Osteocyte (in vitro differentiated cells): ENCODE data around the gene RNF212B. TPM values are rescaled to one million over a fixed set of nuclear protein-coding genes. Genes with fewer than 3 reads are reported as not detected.
"Not testable (repeated sequence)": the region's sequence is repeated elsewhere in the genome, so short reads cannot be mapped to it uniquely, and the experiment has no call there.

ENCODE experiments used
- DNase-seq: peaks from one replicate; pipeline ENCODE4 v3.0.0; 2021; ENCODE audit warnings: mixed read lengths; ENCODE audit not compliant: unreplicated experiment; ENCODE audit errors: extremely low spot score
- H3K27ac Mint-ChIP-seq: one replicate; pipeline ENCODE4 v1.8.0; 2021; ENCODE audit warnings: mild to moderate bottlenecking, mixed read lengths; ENCODE audit not compliant: unreplicated experiment
- H3K27me3 Mint-ChIP-seq: one replicate; pipeline ENCODE4 v1.8.0; 2021; ENCODE audit warnings: mixed read lengths; ENCODE audit not compliant: unreplicated experiment
- H3K36me3 Mint-ChIP-seq: one replicate; pipeline ENCODE4 v1.8.0; 2021; ENCODE audit warnings: mixed read lengths; ENCODE audit not compliant: unreplicated experiment
- H3K4me1 Mint-ChIP-seq: one replicate; pipeline ENCODE4 v1.8.0; 2021; ENCODE audit warnings: mixed read lengths; ENCODE audit not compliant: unreplicated experiment
- H3K4me3 Mint-ChIP-seq: one replicate; pipeline ENCODE4 v1.8.0; 2021; ENCODE audit warnings: mild to moderate bottlenecking, moderate library complexity, mixed read lengths; ENCODE audit not compliant: unreplicated experiment
- H3K9me3 Mint-ChIP-seq: one replicate; pipeline ENCODE4 v1.8.0; 2021; ENCODE audit warnings: mixed read lengths; ENCODE audit not compliant: unreplicated experiment
- CTCF ChIP-seq: fragments of 200-600 bp; sonication (generic); IDR thresholded peaks from 2 replicates; pipeline ENCODE4 v1.5.0; 2021; ENCODE audit warnings: antibody characterized with exemption, mild to moderate bottlenecking, moderate library complexity
- total RNA-seq: library from RNA; stranded (reverse); gene quantifications from 2 replicates; pipeline ENCODE4 v1.2.1, GENCODE V29; 2021

Gene RNF212B
- total RNA-seq, 1 donor from 2014 or later: not detected

DNA sequence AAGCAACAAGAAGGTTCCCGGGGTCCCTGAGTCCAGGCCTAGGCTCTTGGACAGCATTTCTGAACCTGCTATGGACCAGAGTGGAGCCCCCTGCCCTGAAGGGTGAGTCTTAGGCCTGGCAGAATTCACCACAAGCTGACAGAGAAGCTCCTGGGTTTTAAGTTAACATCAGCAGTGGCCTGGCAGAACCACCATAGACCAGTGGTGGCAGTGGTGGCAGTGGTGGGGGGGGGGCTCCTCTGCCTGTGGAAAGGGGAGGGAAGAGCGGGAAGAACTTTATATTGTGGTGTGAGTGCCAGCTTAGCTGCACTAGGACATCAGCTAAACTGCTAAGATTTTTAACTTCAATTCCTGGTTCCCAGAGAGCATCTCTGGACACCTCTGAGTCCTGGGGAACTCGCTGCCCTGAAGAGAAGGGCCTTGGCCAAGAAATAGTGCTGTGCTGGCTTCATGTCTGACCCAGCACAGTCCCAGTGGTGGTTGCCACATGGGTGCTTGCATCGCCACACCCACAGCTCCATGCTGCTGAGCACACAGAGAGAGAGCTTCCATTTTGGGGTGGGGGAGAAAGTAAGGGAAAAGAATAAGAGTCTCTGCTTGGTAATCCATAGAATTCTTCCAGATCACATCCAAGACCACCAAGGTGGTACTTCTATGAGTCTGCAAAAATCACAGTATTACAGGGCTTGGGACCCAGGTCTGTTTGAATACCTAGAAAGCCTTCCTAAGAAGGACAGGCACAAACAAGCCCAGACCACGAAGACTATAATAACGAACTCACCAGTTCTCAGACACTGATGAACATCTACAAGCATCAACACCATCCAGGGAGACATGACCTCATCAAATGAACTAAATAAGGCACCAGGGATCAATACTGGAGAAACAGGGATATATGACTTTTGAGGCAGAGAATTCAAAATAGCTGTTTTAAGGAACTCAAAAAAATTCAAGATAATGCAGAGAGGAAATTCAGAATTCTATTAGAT is 20.4 kb upstream of the RNF212B start:
- Mint-ChIP-seq H3K4me3 (no peak overlapping the region), H3K4me1 (no peaks in the 10 kb centered on the region), H3K36me3 (no peaks in the 10 kb centered on the region), H3K9me3 (peaks cover 6% of the 10 kb centered on the region), H3K27ac (no peak overlapping the region), H3K27me3 (peaks cover 31% of the 10 kb centered on the region)
- no peak for DNase-seq
- no peak for TF ChIP-seq CTCF

DNA sequence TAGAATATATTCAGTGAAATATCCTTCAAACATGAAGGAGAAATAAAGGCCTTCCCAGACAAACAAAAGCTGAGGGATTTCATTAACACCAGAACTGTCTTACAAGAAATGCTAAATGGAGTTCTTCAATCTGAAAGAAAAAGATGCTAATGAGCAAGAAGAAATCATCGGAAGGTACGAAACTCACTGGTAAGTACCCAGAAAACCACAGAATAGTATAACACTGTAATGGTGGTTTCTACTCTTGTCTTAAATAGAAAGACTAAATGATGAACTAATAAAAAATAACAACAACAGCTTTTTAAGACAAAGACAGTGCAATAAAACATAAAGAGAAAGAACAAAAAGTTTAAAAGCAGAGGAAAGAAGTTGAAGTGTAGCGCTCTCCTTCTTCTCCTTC is 18.7 kb upstream of the RNF212B start:
- H3K36me3 Mint-ChIP-seq: no peaks in the 10 kb centered on the region
- no peak for TF ChIP-seq CTCF
- H3K4me1 Mint-ChIP-seq: no peaks in the 10 kb centered on the region
- peaks cover 10% of the 10 kb centered on the region for H3K9me3 Mint-ChIP-seq
- no peak overlapping the region for H3K27ac Mint-ChIP-seq
- DNase-seq: no peak
- H3K4me3 Mint-ChIP-seq: no peak overlapping the region
- peaks cover 45% of the 10 kb centered on the region for H3K27me3 Mint-ChIP-seq

DNA sequence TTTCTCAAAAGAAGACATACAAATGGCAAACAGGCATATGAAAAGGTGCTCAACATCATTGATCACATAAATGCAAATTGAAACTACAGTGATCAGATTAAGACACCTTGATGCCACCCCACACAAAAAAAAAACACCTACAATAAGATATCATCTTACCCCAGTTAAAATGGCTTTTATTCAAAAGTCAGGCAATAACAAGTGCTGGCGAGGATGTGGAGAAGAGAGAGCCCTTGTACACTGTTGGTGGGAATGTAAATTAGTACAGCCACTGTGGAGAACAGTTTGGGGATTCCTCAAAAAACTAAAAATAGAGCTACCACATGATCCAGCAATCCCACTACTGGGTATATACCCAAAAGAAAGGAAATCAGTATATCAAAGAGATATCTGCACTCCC is 12.8 kb upstream of the RNF212B start:
- not testable (repeated sequence) for H3K4me3 Mint-ChIP-seq, DNase-seq, H3K4me1 Mint-ChIP-seq, H3K36me3 Mint-ChIP-seq, H3K27ac Mint-ChIP-seq
- peaks cover 47% of the 10 kb centered on the region for H3K27me3 Mint-ChIP-seq
- H3K9me3 Mint-ChIP-seq: peaks cover 16% of the 10 kb centered on the region

DNA sequence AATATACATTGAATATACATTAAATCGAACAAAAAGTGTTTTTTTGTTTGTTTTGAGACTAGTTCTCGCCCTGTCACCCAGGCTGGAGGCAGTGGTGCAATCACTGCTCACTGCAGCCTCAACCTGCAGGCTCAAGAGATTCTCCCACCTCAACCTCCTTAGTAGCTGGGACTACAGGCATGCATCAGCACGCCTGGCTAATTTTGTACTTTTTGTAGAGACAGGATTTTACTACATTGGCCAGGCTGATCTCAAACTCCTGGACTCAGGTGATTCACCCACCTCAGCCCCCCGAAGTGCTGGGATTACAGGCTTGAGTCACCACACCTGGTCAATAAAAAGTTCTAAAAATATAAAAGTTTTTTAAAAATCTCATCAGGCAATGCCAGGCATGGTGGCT is 10.2 kb upstream of the RNF212B start:
- H3K4me1 Mint-ChIP-seq: no peaks in the 10 kb centered on the region

GRCh38 chr14:23228812-23229211 is 8.9 kb upstream of the RNF212B start:
- DNase-seq: no peak
- H3K36me3 Mint-ChIP-seq: no peaks in the 10 kb centered on the region
- H3K9me3 Mint-ChIP-seq: peaks cover 15% of the 10 kb centered on the region
- TF ChIP-seq CTCF: no peak
- no peaks in the 10 kb centered on the region for H3K4me1 Mint-ChIP-seq
- H3K4me3 Mint-ChIP-seq: no peak overlapping the region
- peaks cover 25% of the 10 kb centered on the region for H3K27me3 Mint-ChIP-seq
- H3K27ac Mint-ChIP-seq: no peak overlapping the region

More for the DNA sequence above, 10.2 kb upstream of the RNF212B start:
- Mint-ChIP-seq H3K36me3 (no peaks in the 10 kb centered on the region), H3K9me3 (peaks cover 16% of the 10 kb centered on the region), H3K27ac (no peak overlapping the region), H3K27me3 (peaks cover 30% of the 10 kb centered on the region), H3K4me3 (no peak overlapping the region)
- DNase-seq: no peak
- no peak for TF ChIP-seq CTCF

DNA sequence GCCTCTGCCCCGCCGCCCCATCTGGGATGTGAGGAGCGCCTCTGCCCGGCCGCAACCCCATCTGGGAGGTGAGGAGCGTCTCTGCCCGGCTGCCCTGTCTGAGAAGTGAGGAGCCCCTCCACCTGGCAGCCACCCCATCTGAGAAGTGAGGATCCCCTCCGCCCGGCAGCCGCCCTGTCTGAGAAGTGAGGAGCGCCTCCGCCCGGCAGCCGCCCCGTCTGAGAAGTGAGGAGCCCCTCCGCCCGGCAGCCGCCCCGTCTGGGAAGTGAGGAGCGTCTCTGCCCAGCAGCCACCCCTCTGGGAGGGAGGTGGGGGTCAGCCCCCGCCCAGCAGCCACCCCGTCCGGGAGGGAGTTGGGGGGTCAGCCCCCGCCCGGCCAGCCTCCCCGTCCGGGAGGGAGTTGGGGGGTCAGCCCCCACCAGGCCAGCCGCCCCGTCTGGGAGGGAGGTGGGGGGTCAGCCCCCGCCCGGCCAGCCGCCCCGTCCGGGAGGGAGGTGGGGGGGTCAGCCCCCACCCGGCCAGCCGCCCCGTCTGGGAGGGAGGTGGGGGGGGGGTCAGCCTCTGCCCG is 5.4 kb upstream of the RNF212B start:
- H3K27me3 Mint-ChIP-seq, DNase-seq, H3K27ac Mint-ChIP-seq, H3K4me1 Mint-ChIP-seq, H3K9me3 Mint-ChIP-seq, H3K4me3 Mint-ChIP-seq, H3K36me3 Mint-ChIP-seq: not testable (repeated sequence)
